ENCODE results near the gene MRGPRE.
"Not testable (repeated sequence)": the region's sequence is repeated elsewhere in the genome, so short reads cannot be mapped to it uniquely, and the experiment has no call there.

DNA sequence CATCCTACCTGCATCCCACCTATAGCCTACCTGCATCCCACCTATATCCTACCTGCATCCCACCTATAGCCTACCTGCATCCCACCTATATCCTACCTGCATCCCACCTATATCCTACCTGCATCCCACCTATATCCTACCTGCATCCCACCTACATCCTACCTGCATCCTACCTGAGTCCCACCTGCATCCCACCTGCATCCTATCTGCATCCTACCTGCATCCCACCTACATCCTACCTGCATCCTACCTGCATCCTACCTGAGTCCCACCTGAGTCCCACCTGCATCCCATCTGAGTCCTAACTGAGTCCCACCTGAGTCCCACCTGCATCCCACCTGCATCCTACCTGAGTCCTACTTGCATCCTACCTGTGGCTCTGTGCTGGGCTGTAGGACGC lies 25.3 kb upstream of the MRGPRE start:
- TF ChIP-seq, protein P1, sequence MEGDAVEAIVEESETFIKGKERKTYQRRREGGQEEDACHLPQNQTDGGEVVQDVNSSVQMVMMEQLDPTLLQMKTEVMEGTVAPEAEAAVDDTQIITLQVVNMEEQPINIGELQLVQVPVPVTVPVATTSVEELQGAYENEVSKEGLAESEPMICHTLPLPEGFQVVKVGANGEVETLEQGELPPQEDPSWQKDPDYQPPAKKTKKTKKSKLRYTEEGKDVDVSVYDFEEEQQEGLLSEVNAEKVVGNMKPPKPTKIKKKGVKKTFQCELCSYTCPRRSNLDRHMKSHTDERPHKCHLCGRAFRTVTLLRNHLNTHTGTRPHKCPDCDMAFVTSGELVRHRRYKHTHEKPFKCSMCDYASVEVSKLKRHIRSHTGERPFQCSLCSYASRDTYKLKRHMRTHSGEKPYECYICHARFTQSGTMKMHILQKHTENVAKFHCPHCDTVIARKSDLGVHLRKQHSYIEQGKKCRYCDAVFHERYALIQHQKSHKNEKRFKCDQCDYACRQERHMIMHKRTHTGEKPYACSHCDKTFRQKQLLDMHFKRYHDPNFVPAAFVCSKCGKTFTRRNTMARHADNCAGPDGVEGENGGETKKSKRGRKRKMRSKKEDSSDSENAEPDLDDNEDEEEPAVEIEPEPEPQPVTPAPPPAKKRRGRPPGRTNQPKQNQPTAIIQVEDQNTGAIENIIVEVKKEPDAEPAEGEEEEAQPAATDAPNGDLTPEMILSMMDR (IDR thresholded peaks at IDR 0.05) = not testable (repeated sequence)
- not testable (repeated sequence) for TF ChIP-seq POLR2A (IDR thresholded peaks at IDR 0.05)

All from right lobe of liver (tissue), 4 donors.